Mammary epithelial cell (primary cell): Measurements from ENCODE around the gene EFCAB6.

Source experiments
- EZH2 ChIP-seq: IDR thresholded peaks from 2 replicates; pipeline ENCODE4 v1.6.1; 2012; ENCODE audit warnings: low read length, inconsistent platforms, borderline replicate concordance
- TF ChIP-seq, protein P1 (sequence below), 2 donors: IDR thresholded peaks in 1 of 2; conservative IDR thresholded peaks in 1 of 2; 2 replicates each; pipeline ENCODE4 v1.5.1; 2011 to 2012; ENCODE audit warnings: inconsistent platforms in 2 of 2, low read length in 2 of 2, mild to moderate bottlenecking in 2 of 2, control low read depth in 1 of 2, low read depth in 1 of 2; ENCODE audit not compliant: insufficient read depth in 1 of 2; ENCODE audit errors: extremely low read depth in 1 of 2

DNA sequence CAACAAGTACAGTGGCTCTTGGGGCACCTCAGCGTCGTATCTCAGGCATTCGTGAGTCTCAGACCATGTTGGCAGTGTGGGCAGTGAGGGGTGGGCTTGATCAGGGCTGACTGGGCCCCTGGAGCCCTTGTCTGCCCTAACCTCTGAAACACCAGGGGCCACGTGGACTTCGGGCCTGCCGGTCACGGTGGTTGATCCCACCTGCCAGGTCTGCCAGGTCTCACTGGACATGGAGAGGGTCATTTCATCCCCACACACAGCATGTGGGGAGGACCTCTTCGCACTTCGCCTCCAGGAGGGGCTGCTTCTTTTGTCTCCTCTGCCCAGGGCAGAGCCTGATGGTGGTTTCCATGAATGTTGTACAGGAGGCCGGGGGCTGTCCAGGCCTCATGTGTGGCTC lies 323.2 kb downstream of the EFCAB6 start:
- TF ChIP-seq, protein P1, sequence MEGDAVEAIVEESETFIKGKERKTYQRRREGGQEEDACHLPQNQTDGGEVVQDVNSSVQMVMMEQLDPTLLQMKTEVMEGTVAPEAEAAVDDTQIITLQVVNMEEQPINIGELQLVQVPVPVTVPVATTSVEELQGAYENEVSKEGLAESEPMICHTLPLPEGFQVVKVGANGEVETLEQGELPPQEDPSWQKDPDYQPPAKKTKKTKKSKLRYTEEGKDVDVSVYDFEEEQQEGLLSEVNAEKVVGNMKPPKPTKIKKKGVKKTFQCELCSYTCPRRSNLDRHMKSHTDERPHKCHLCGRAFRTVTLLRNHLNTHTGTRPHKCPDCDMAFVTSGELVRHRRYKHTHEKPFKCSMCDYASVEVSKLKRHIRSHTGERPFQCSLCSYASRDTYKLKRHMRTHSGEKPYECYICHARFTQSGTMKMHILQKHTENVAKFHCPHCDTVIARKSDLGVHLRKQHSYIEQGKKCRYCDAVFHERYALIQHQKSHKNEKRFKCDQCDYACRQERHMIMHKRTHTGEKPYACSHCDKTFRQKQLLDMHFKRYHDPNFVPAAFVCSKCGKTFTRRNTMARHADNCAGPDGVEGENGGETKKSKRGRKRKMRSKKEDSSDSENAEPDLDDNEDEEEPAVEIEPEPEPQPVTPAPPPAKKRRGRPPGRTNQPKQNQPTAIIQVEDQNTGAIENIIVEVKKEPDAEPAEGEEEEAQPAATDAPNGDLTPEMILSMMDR (conservative IDR thresholded peaks at IDR 0.05 in 1 of 2, IDR thresholded peaks at IDR 0.05 in 1 of 2; ENCODE audit: extremely low read depth in 1 of 2, insufficient read depth in 1 of 2, low read depth in 1 of 2, low read length in 2 of 2), result no peak
- no peak for TF ChIP-seq EZH2
